ENCODE results near the gene GMPPA.

GRCh38 chr2:219552382-219553167, 53.9 kb downstream of the GMPPA start:
- TF ChIP-seq GATA3 (IDR thresholded peaks at IDR 0.05; ENCODE audit: low read depth, low read length) (no peak), GATA2 (IDR thresholded peaks at IDR 0.05; ENCODE audit: low read depth, low read length) (no peak)

Measured in SH-SY5Y (cell line).